Measurements from ENCODE around the gene FAM219A. TPM values are rescaled to one million over a fixed set of nuclear protein-coding genes. Genes with fewer than 3 reads are reported as not detected.

The FAM219A gene
- total and polyA plus RNA-seq, 7 experiments from 2014 or later, result 0.67 to 14.6 (median 12.4) TPM

DNA sequence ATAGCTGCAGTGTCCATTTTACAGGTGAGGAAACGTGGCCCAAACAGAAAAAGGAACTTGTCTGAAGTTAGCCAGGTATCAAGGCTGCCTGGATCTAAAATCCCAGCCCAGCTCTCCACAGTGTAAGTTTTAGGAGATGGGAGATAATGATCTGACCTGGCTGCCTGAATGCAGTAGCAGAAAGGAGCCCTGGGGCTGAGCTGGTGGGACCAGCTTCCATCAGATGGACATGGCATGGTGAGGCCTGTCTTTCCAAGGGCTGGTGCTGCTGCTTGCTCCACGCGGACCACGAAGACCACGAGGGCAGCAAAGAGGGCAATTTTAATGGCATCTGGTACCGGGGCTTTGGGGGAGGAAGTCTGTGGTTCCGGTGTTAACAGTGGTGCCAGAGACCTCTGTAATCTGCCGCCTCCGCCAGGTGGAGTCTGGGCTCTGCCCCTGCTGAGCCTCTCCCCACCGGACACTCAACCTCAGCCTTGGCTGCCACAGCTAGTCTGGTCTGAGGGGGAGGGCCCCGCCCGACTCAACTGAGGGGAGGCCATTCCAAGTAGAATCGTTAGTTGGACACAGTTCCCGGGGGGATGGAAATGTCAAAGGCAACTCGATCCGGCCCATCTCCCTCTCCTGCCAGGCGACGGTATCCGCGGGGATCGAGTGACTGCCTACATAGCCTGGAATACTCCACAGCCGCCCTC is 82.3 kb downstream of the FAM219A start:
- ChIA-PET POLR2A (interaction anchor here (0.7 to 6.1 kb wide), 6 partner anchors 26 to 364 kb away, joined by 3 to 62 read pairs (median 3); partner anchors contain the start of gene DCTN3), CTCF (interaction anchor here (5.2 kb wide), 1 partner anchor 44 kb away, joined by 39 read pairs; no protein-coding TSS in a partner anchor)
- Histone ChIP-seq H3K27ac (ENCODE audit: low read depth, low read length) (peak overlapping the region; percentile 57), H3K9me3 (ENCODE audit: control insufficient read depth in 2 of 3, low read length in 3 of 3) (no peaks in the 10 kb centered on the region), H3K27me3 (ENCODE audit: control insufficient read depth in 2 of 2, insufficient read depth in 2 of 2, low read length in 2 of 2) (no peaks in the 10 kb centered on the region), H3K4me1 (ENCODE audit: control insufficient read depth in 2 of 2, insufficient read depth in 2 of 2, low read length in 2 of 2) (peaks cover 16 to 18% of the 10 kb centered on the region in 2 donors), H3K36me3 (ENCODE audit: control insufficient read depth in 2 of 3, insufficient read depth in 3 of 3, low read length in 3 of 3) (no peaks in the 10 kb centered on the region), H3K4me3 (ENCODE audit: low read length) (peak overlapping the region; percentile 82)
- DNase-seq (peak; percentile 26 to 55 (median 39)), ATAC-seq (peak; percentile 16)
- peaks cover 0 to 5% (median 3%) of the 10 kb centered on the region in 5 donors for H3K36me3 Mint-ChIP-seq
- intact Hi-C loops (cut with micrococcal nuclease), result loop anchor here (1.0 to 10.0 kb wide), 14 partner anchors 27 to 1824 kb away; partner anchors contain the start of genes APTX (in 1 of the 2), CLTA (in 1 of the 2), DCAF12 (in 1 of the 2) and HINT2 (in 1 of the 2)
- H3K27ac Mint-ChIP-seq, result peak overlapping the region; percentile 14 to 92 (median 81)
- peaks cover 0 to 2% (median 0%) of the 10 kb centered on the region in 5 donors for H3K27me3 Mint-ChIP-seq
- H3K4me3 Mint-ChIP-seq, result peak overlapping the region; percentile 78 to 94 (median 91)
- peaks cover 0 to 2% (median 0%) of the 10 kb centered on the region in 11 donors for H3K9me3 Mint-ChIP-seq
- peaks cover 20 to 41% (median 38%) of the 10 kb centered on the region in 7 donors for H3K4me1 Mint-ChIP-seq

- peaks cover 18 to 34% (median 29%) of the 10 kb centered on the region in 7 donors for H3K4me1 Mint-ChIP-seq
- DNase-seq (no peak), ATAC-seq (no peak)
- Histone ChIP-seq H3K36me3 (ENCODE audit: control insufficient read depth in 2 of 3, insufficient read depth in 3 of 3, low read length in 3 of 3) (no peaks in the 10 kb centered on the region), H3K9me3 (ENCODE audit: control insufficient read depth in 2 of 3, low read length in 3 of 3) (no peaks in the 10 kb centered on the region), H3K27me3 (ENCODE audit: control insufficient read depth in 2 of 2, insufficient read depth in 2 of 2, low read length in 2 of 2) (no peaks in the 10 kb centered on the region), H3K27ac (ENCODE audit: low read depth, low read length) (no peak overlapping the region), H3K4me3 (ENCODE audit: low read length) (no peak overlapping the region), H3K4me1 (ENCODE audit: control insufficient read depth in 2 of 2, insufficient read depth in 2 of 2, low read length in 2 of 2) (peaks cover 10% of the 10 kb centered on the region in 2 donors)
- intact Hi-C loops (cut with micrococcal nuclease), result loop anchor here (5.0 to 10.0 kb wide), 6 partner anchors 453 to 1823 kb away; partner anchors contain the start of genes CLTA (in 1 of the 2), HINT2 (in 1 of the 2), NFX1 (in 1 of the 2) and SMIM27 (in 1 of the 2)
- H3K9me3 Mint-ChIP-seq, result peaks cover 0 to 2% (median 0%) of the 10 kb centered on the region in 11 donors
- CTCF ChIA-PET, result interaction anchor here (1.7 kb wide), 1 partner anchor 40 kb away, joined by 5 read pairs; no protein-coding TSS in a partner anchor
- no peaks in the 10 kb centered on the region for H3K27me3 Mint-ChIP-seq
- H3K4me3 Mint-ChIP-seq, result peak overlapping the region; percentile 56 to 94 (median 90)
- H3K27ac Mint-ChIP-seq, result peak overlapping the region in 6 of 9 donors; percentile 14 to 92 (median 68)
- peaks cover 0 to 10% (median 4%) of the 10 kb centered on the region in 5 donors for H3K36me3 Mint-ChIP-seq
- POLR2A ChIA-PET, result interaction anchor here (1.1 to 6.1 kb wide), 4 partner anchors 25 to 245 kb away, joined by 3 to 62 read pairs (median 3); partner anchors contain the start of gene DCTN3
These were observed 83.3 kb downstream of the FAM219A start for GRCh38 chr9:34374905-34375552.

- H3K27me3 Mint-ChIP-seq, result no peaks in the 10 kb centered on the region
- Histone ChIP-seq H3K4me1 (ENCODE audit: control insufficient read depth in 2 of 2, insufficient read depth in 2 of 2, low read length in 2 of 2) (peaks cover 6 to 7% of the 10 kb centered on the region in 2 donors), H3K9me3 (ENCODE audit: control insufficient read depth in 2 of 3, low read length in 3 of 3) (no peaks in the 10 kb centered on the region), H3K27ac (ENCODE audit: low read depth, low read length) (no peak overlapping the region), H3K36me3 (ENCODE audit: control insufficient read depth in 2 of 3, insufficient read depth in 3 of 3, low read length in 3 of 3) (no peaks in the 10 kb centered on the region), H3K4me3 (ENCODE audit: low read length) (no peak overlapping the region), H3K27me3 (ENCODE audit: control insufficient read depth in 2 of 2, insufficient read depth in 2 of 2, low read length in 2 of 2) (no peaks in the 10 kb centered on the region)
- H3K4me3 Mint-ChIP-seq, result no peak overlapping the region
- ATAC-seq, result no peak
- H3K27ac Mint-ChIP-seq, result peak overlapping the region in 5 of 9 donors; percentile 2 to 23 (median 12)
- DNase-seq, result no peak
- CTCF ChIA-PET, result interaction anchor here (0.6 to 1.7 kb wide), 3 partner anchors 15 to 42 kb away, joined by 3 to 5 read pairs (median 5); no protein-coding TSS in a partner anchor
- H3K36me3 Mint-ChIP-seq, result peaks cover 0 to 12% (median 5%) of the 10 kb centered on the region in 5 donors
- H3K4me1 Mint-ChIP-seq, result peaks cover 14 to 27% (median 22%) of the 10 kb centered on the region in 7 donors
- intact Hi-C loops (cut with micrococcal nuclease), result loop anchor here in 1 of 2 donors (10.0 kb wide), 2 partner anchors 1080 to 1440 kb away; partner anchors contain the start of genes HINT2, NFX1 and SPAG8
- POLR2A ChIA-PET, result interaction anchor here (1.3 kb wide), 1 partner anchor 35 kb away, joined by 3 read pairs; no protein-coding TSS in a partner anchor
- H3K9me3 Mint-ChIP-seq, result peaks cover 0 to 2% (median 0%) of the 10 kb centered on the region in 11 donors
These were observed 84.0 kb downstream of the FAM219A start for GRCh38 chr9:34374339-34374738.

- Mint-ChIP-seq H3K9me3 (peaks cover 0 to 2% (median 0%) of the 10 kb centered on the region in 11 donors), H3K36me3 (peaks cover 0 to 16% (median 7%) of the 10 kb centered on the region in 5 donors), H3K27ac (peak overlapping the region in 2 of 9 donors; percentile 1 to 23), H3K4me3 (no peak overlapping the region), H3K4me1 (peaks cover 12 to 23% (median 19%) of the 10 kb centered on the region in 7 donors), H3K27me3 (no peaks in the 10 kb centered on the region)
- no peaks in the 10 kb centered on the region for H3K27me3 ChIP-seq (ENCODE audit: control insufficient read depth in 2 of 2, insufficient read depth in 2 of 2, low read length in 2 of 2)
- no peak overlapping the region for H3K27ac ChIP-seq (ENCODE audit: low read depth, low read length)
- H3K4me3 ChIP-seq (ENCODE audit: low read length), result no peak overlapping the region
- intact Hi-C loops (cut with micrococcal nuclease), result loop anchor here in 1 of 2 donors (10.0 kb wide), 2 partner anchors 1079 to 1441 kb away; partner anchors contain the start of genes HINT2, NFX1 and SPAG8
- no peak for DNase-seq
- no peak for ATAC-seq
- CTCF ChIA-PET, result interaction anchor here (1.6 to 1.7 kb wide), 2 partner anchors 39 to 41 kb away, joined by 5 read pairs; no protein-coding TSS in a partner anchor
- H3K36me3 ChIP-seq (ENCODE audit: control insufficient read depth in 2 of 3, insufficient read depth in 3 of 3, low read length in 3 of 3), result no peaks in the 10 kb centered on the region
- POLR2A ChIA-PET, result interaction anchor here (1.3 kb wide), 1 partner anchor 35 kb away, joined by 3 read pairs; no protein-coding TSS in a partner anchor
- H3K4me1 ChIP-seq (ENCODE audit: control insufficient read depth in 2 of 2, insufficient read depth in 2 of 2, low read length in 2 of 2), result peaks cover 4 to 6% of the 10 kb centered on the region in 2 donors
- H3K9me3 ChIP-seq (ENCODE audit: control insufficient read depth in 2 of 3, low read length in 3 of 3), result no peaks in the 10 kb centered on the region
These were observed 84.6 kb downstream of the FAM219A start for GRCh38 chr9:34373749-34374148.

DNA sequence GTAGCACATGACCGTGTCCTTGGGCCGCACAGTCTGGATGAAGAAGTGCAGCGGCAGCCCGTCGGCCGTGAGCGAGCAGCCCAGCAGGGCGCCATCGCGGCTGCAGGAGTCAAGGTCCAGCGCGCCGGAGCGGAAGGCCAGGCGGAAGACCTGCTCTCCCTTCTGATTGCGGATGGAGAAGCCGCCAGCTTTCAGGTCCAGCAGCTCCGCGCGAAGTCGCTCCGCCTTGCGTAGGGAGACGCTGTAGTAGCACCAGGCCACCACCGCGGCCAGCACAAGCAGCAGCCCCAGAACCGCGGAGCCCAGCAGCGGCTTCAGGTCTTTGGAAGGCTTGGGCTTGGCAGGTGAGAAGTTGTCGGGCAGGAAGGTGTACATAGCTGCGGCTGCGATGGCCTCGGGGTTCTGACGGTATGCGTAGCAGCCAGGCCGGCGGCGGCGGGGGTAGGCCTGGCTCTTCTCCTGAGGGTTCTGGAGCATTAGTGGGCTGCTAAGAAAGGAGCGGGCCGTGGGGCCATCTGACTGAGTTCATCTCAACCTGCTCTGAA is 85.8 kb downstream of the FAM219A start:
- Histone ChIP-seq H3K36me3 (ENCODE audit: control insufficient read depth in 2 of 3, insufficient read depth in 3 of 3, low read length in 3 of 3) (no peaks in the 10 kb centered on the region), H3K27ac (ENCODE audit: low read depth, low read length) (no peak overlapping the region), H3K4me1 (ENCODE audit: control insufficient read depth in 2 of 2, insufficient read depth in 2 of 2, low read length in 2 of 2) (peaks cover 4 to 6% of the 10 kb centered on the region in 2 donors), H3K27me3 (ENCODE audit: control insufficient read depth in 2 of 2, insufficient read depth in 2 of 2, low read length in 2 of 2) (no peaks in the 10 kb centered on the region), H3K9me3 (ENCODE audit: control insufficient read depth in 2 of 3, low read length in 3 of 3) (no peaks in the 10 kb centered on the region), H3K4me3 (ENCODE audit: low read length) (no peak overlapping the region)
- H3K27me3 Mint-ChIP-seq, result no peaks in the 10 kb centered on the region
- DNase-seq (no peak), ATAC-seq (no peak)
- ChIA-PET POLR2A (no interaction called here), CTCF (interaction anchor here (1.6 kb wide), 1 partner anchor 40 kb away, joined by 5 read pairs; no protein-coding TSS in a partner anchor)
- H3K4me1 Mint-ChIP-seq, result peaks cover 7 to 21% (median 16%) of the 10 kb centered on the region in 7 donors
- H3K9me3 Mint-ChIP-seq, result peaks cover 0 to 3% (median 0%) of the 10 kb centered on the region in 11 donors
- H3K27ac Mint-ChIP-seq, result no peak overlapping the region
- peaks cover 0 to 21% (median 13%) of the 10 kb centered on the region in 5 donors for H3K36me3 Mint-ChIP-seq
- no peak overlapping the region for H3K4me3 Mint-ChIP-seq
- intact Hi-C loops (cut with micrococcal nuclease), result loop anchor here in 1 of 2 donors (10.0 kb wide), 2 partner anchors 1078 to 1442 kb away; partner anchors contain the start of genes HINT2, NFX1 and SPAG8

Measured in naive thymus-derived CD4-positive, alpha-beta T cell (primary cell).